Activated B cell treated with CpG ODN at 0.5 μM for 24 hours (primary cell): ENCODE measurements around the gene PGD. TPM values are rescaled to one million over a fixed set of nuclear protein-coding genes. Genes with fewer than 3 reads are reported as not detected.

Experiments used
- ATAC-seq: fragments of 200-7000 bp; cut with Tn5 transposase; one replicate; pipeline ENCODE4 v1.10.0; 2021; ENCODE audit warnings: low read depth, mild to moderate bottlenecking, moderate library complexity
- CTCF ChIA-PET: fragments of 350-600 bp; sonication (Branson Sonifier 250); formaldehyde crosslinking; loops from one replicate; lab custom pipeline; 2021; ENCODE audit warnings: antibody characterized with exemption; lab: Charles Lee
- POLR2A ChIA-PET: fragments of 350-600 bp; sonication (Branson Sonifier 250); formaldehyde crosslinking; loops from one replicate; lab custom pipeline; 2021; ENCODE audit warnings: antibody characterized with exemption; lab: Charles Lee
- DNase-seq: peaks from one replicate; pipeline ENCODE4 v3.0.0; 2022
- H3K27ac Mint-ChIP-seq: one replicate; pipeline ENCODE4 v1.8.0; 2020; ENCODE audit warnings: mixed read lengths
- H3K27me3 Mint-ChIP-seq: one replicate; pipeline ENCODE4 v1.8.0; 2021; ENCODE audit warnings: mixed read lengths
- H3K36me3 Mint-ChIP-seq: one replicate; pipeline ENCODE4 v1.8.0; 2021; ENCODE audit warnings: low read depth, mixed read lengths
- H3K4me1 Mint-ChIP-seq: one replicate; pipeline ENCODE4 v1.8.0; 2021; ENCODE audit warnings: mixed read lengths
- H3K4me3 Mint-ChIP-seq: one replicate; pipeline ENCODE4 v1.8.0; 2020; ENCODE audit warnings: mild to moderate bottlenecking, mixed read lengths
- H3K9me3 Mint-ChIP-seq: one replicate; pipeline ENCODE4 v1.8.0; 2020; ENCODE audit warnings: mixed read lengths
- CTCF ChIP-seq: fragments of 200-600 bp; IDR thresholded peaks from one replicate; pipeline ENCODE4 v1.8.0; 2022; ENCODE audit warnings: antibody characterized with exemption, mild to moderate bottlenecking
- intact Hi-C: fragments of 100-400 bp; cut with micrococcal nuclease; formaldehyde crosslinking; loops from one replicate; pipeline ENCODE4 v1.15.1; 2024
- total RNA-seq: library from RNA; stranded (reverse); gene quantifications from 2 replicates; pipeline ENCODE4 v1.2.3, GENCODE V29; 2022

Gene PGD
- total RNA-seq: 108 and 112 TPM in 2 replicates

GRCh38 chr1:10398734-10399443 is at the start of gene PGD:
TSS of gene PGD (plus strand) at chr1:10399064. CDS start at chr1:10399118, 54 bp downstream.
- intact Hi-C loops: loop anchor here (1.0 to 5.0 kb wide), 7 partner anchors 11 to 1408 kb away; partner anchors contain the start of genes CENPS, CLCN6, DFFA and KIF1B
- H3K27me3 Mint-ChIP-seq: no peaks in the 10 kb centered on the region
- H3K4me3 Mint-ChIP-seq: peak within 1 kb of the TSS; percentile 92
- ChIA-PET CTCF (interaction anchor here (0.9 to 2.5 kb wide), 3 partner anchors 11 to 188 kb away, joined by 3 to 9 read pairs (median 4); partner anchors contain the start of genes CENPS and KIF1B), POLR2A (interaction anchor here (0.6 to 2.2 kb wide), 10 partner anchors 11 to 1511 kb away, joined by 3 to 41 read pairs (median 5); partner anchors contain the start of gene CENPS)
- peak; percentile 94 for ATAC-seq
- no peaks in the 10 kb centered on the region for H3K9me3 Mint-ChIP-seq
- H3K4me1 Mint-ChIP-seq: peaks cover 22% of the 10 kb centered on the region
- peak within 1 kb of the TSS; percentile 87 for H3K27ac Mint-ChIP-seq
- peaks cover 30% of the 10 kb centered on the region for H3K36me3 Mint-ChIP-seq
- TF ChIP-seq CTCF: no peak
- peak; percentile 95 for DNase-seq

- POLR2A ChIA-PET: no interaction called here
- intact Hi-C loops: loop anchor here (10.0 kb wide), 1 partner anchor 478 kb away; no protein-coding TSS in a partner anchor
- CTCF ChIA-PET: no interaction called here
- ATAC-seq: no peak
- Mint-ChIP-seq H3K4me3 (no peak overlapping the region), H3K4me1 (no peaks in the 10 kb centered on the region), H3K27ac (no peak overlapping the region), H3K27me3 (no peaks in the 10 kb centered on the region), H3K9me3 (no peaks in the 10 kb centered on the region), H3K36me3 (peaks cover 25% of the 10 kb centered on the region)
- no peak for DNase-seq
- TF ChIP-seq CTCF: no peak
Observed at GRCh38 chr1:10353282-10353681, 45.6 kb upstream of the PGD start.

DNA sequence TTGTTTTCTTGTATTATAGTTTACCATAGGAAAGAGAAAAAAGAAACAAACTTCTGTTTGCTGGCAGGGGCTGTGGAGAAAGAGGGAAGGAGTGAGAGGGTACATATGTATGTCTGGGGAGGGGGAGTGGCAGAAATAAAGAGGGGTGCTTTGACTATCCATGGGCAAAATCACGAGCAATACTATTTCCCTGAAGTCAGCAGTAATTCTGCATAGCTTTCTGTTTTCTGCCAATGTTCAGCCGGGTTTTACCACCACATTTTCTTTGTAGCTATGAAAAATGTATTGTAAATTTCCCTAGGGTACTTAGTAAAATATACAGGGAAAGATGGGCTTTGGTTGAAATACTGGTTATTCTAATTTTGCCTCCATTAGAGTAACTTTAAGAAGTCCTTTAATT is 45.2 kb upstream of the PGD start:
- no peak overlapping the region for H3K27ac Mint-ChIP-seq

DNA sequence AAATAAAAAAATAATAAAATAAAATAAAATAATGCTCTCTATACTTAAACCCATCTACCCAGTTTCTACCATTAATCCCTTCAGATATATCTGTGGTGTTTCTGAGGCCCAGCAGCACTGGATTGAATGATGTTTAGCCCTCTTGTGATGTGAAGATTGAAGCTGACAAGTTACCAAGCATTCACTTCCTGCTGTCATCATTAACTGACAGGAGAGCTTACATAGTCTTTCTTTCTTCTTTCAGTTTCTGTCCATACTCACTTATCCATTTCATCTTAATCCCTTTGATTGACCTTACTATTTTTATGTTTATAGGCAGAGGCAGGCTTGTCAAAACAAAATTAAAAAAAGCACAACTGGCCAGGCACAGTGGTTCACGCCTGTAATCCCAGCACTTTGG is 38.8 kb upstream of the PGD start:
- DNase-seq: no peak
- TF ChIP-seq CTCF: no peak
- CTCF ChIA-PET: no interaction called here

More for the DNA sequence above, 45.2 kb upstream of the PGD start:
- CTCF ChIA-PET: no interaction called here
- POLR2A ChIA-PET: no interaction called here
- Mint-ChIP-seq H3K27me3 (no peaks in the 10 kb centered on the region), H3K36me3 (peaks cover 22% of the 10 kb centered on the region), H3K4me1 (no peaks in the 10 kb centered on the region), H3K9me3 (no peaks in the 10 kb centered on the region), H3K4me3 (no peak overlapping the region)
- no peak for ATAC-seq
- DNase-seq: no peak
- TF ChIP-seq CTCF: no peak
- intact Hi-C loops: loop anchor here (10.0 kb wide), 1 partner anchor 479 kb away; no protein-coding TSS in a partner anchor

GRCh38 chr1:10361515-10361914 is 37.3 kb upstream of the PGD start:
- ChIA-PET CTCF (no interaction called here), POLR2A (no interaction called here)
- no peak overlapping the region for H3K4me3 Mint-ChIP-seq
- DNase-seq (no peak), ATAC-seq (no peak)
- no peak overlapping the region for H3K27ac Mint-ChIP-seq
- no peaks in the 10 kb centered on the region for H3K27me3 Mint-ChIP-seq
- peaks cover 26% of the 10 kb centered on the region for H3K36me3 Mint-ChIP-seq
- intact Hi-C loops: no loop called here
- H3K9me3 Mint-ChIP-seq: no peaks in the 10 kb centered on the region
- no peak for TF ChIP-seq CTCF
- no peaks in the 10 kb centered on the region for H3K4me1 Mint-ChIP-seq

More for the DNA sequence above, 38.8 kb upstream of the PGD start:
- H3K4me1 Mint-ChIP-seq: no peaks in the 10 kb centered on the region
- intact Hi-C loops: no loop called here
- no peaks in the 10 kb centered on the region for H3K27me3 Mint-ChIP-seq
- POLR2A ChIA-PET: no interaction called here
- H3K36me3 Mint-ChIP-seq: peaks cover 15% of the 10 kb centered on the region
- no peaks in the 10 kb centered on the region for H3K9me3 Mint-ChIP-seq
- no peak overlapping the region for H3K27ac Mint-ChIP-seq
- no peak for ATAC-seq
- H3K4me3 Mint-ChIP-seq: no peak overlapping the region
